Esophagus muscularis mucosa (tissue), 3 donors: ENCODE measurements around the gene ANK3.

Experiments
- POLR2A ChIP-seq: fragments of 450-650 bp; IDR thresholded peaks from one replicate; pipeline ENCODE4 v1.6.1; 2017; ENCODE audit warnings: antibody characterized with exemption, moderate library complexity, mild to moderate bottlenecking, low read depth
- POLR2AphosphoS5 ChIP-seq, 2 donors: sonication (generic); formaldehyde crosslinking; IDR thresholded peaks; one replicate each; pipeline ENCODE4 v1.6.1; 2017; ENCODE audit warnings: antibody characterized with exemption in 2 of 2
- TF ChIP-seq, protein P1 (sequence below), 3 experiments: fragments of 200-600 bp in 2 of 3; fragments of 450-650 bp in 1 of 3; sonication (generic) in 2 of 3; IDR thresholded peaks; one replicate each; pipeline ENCODE4 v1.5.1; 2017 to 2019; ENCODE audit warnings: antibody characterized with exemption in 3 of 3, mild to moderate bottlenecking in 2 of 3, moderate library complexity in 1 of 3

DNA sequence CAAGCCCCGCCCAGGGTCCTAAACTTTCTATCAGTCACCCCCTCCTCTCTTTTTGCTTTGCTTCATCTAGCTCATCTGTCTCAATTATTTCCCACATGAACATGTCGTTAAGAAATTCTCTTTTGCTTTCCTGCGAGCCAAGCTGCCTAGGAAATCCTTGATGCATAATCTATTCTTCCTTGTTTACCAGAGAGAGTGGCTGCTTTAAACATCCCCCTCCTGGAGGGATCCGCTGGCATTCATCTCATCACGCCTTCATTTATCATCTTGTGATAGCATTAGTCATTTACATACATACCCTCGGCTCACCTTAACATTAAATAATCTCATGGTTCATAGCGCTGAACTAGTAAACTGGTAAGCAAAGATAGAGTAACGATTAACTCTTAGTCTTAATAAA, 96.7 kb downstream of the ANK3 start:
- TF ChIP-seq POLR2A = no peak
- TF ChIP-seq, protein P1, sequence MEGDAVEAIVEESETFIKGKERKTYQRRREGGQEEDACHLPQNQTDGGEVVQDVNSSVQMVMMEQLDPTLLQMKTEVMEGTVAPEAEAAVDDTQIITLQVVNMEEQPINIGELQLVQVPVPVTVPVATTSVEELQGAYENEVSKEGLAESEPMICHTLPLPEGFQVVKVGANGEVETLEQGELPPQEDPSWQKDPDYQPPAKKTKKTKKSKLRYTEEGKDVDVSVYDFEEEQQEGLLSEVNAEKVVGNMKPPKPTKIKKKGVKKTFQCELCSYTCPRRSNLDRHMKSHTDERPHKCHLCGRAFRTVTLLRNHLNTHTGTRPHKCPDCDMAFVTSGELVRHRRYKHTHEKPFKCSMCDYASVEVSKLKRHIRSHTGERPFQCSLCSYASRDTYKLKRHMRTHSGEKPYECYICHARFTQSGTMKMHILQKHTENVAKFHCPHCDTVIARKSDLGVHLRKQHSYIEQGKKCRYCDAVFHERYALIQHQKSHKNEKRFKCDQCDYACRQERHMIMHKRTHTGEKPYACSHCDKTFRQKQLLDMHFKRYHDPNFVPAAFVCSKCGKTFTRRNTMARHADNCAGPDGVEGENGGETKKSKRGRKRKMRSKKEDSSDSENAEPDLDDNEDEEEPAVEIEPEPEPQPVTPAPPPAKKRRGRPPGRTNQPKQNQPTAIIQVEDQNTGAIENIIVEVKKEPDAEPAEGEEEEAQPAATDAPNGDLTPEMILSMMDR (IDR thresholded peaks at IDR 0.05) = no peak
- TF ChIP-seq POLR2AphosphoS5 (IDR thresholded peaks at IDR 0.05) = no peak
